Lung (tissue), 13 donors: Measurements from ENCODE around the gene NUP160. TPM values are rescaled to one million over a fixed set of nuclear protein-coding genes. Genes with fewer than 3 reads are reported as not detected.
A peak's percentile ranks its signal among the peaks of the same experiment; 100 is the strongest.

Experiments used
- ATAC-seq: fragments of 200-7000 bp; cut with Tn5 transposase; one replicate; pipeline ENCODE4 v1.9.1; 2020; ENCODE audit warnings: moderate number of reproducible peaks; ENCODE audit not compliant: insufficient read depth, low FRiP score
- DNase-seq, 3 donors: peaks; one replicate each; pipeline ENCODE4 v3.0.0-alpha.2; 2013 to 2017
- H3K27ac ChIP-seq, 2 donors: one replicate each; pipeline ENCODE4 v1.5.1; 2013; ENCODE audit warnings: mild to moderate bottlenecking in 2 of 2, moderate library complexity in 2 of 2, control low read depth in 1 of 2, inconsistent platforms in 1 of 2, low read depth in 1 of 2, low read length in 1 of 2
- H3K27me3 ChIP-seq, 3 donors: one replicate each; pipeline ENCODE4 v1.5.1; 2013; ENCODE audit warnings: low read length in 2 of 3; ENCODE audit not compliant: control insufficient read depth in 3 of 3, insufficient read depth in 3 of 3
- H3K36me3 ChIP-seq, 4 donors: one replicate each; pipeline ENCODE4 v1.5.1; 2013; ENCODE audit warnings: low read length in 4 of 4, mild to moderate bottlenecking in 1 of 4, moderate library complexity in 1 of 4; ENCODE audit not compliant: control insufficient read depth in 4 of 4, insufficient read depth in 4 of 4
- H3K4me1 ChIP-seq, 5 donors: one replicate each; pipeline ENCODE4 v1.5.1; 2013; ENCODE audit warnings: low read length in 5 of 5, mild to moderate bottlenecking in 2 of 5, moderate library complexity in 1 of 5; ENCODE audit not compliant: control insufficient read depth in 5 of 5, insufficient read depth in 5 of 5
- H3K4me3 ChIP-seq: one replicate; pipeline ENCODE4 v1.5.1; 2013; ENCODE audit warnings: mild to moderate bottlenecking, control low read depth, moderate library complexity
- H3K9ac ChIP-seq, 2 donors: one replicate each; pipeline ENCODE4 v1.5.1; 2013; ENCODE audit warnings: low read length in 2 of 2, control low read depth in 1 of 2; ENCODE audit not compliant: insufficient read depth in 1 of 2
- H3K9me3 ChIP-seq, 4 donors: one replicate each; pipeline ENCODE4 v1.5.1; 2013; ENCODE audit warnings: low read length in 3 of 4, mild to moderate bottlenecking in 1 of 4, moderate library complexity in 1 of 4; ENCODE audit not compliant: control insufficient read depth in 4 of 4, insufficient read depth in 3 of 4
- CTCF ChIP-seq: IDR thresholded peaks from 2 replicates; pipeline ENCODE4 v1.5.1; 2012; ENCODE audit warnings: mild to moderate bottlenecking; ENCODE audit errors: control extremely low read depth, extremely low read depth
- WGBS, 2 donors: extraction: QIAGEN DNeasy Blood & Tissue Kit; methylation state at CpG; one replicate each; pipeline ENCODE4 v1.1.7; 2013; 5-methylcytosine and 5-hydroxymethylcytosine counted together
- polyA plus RNA-seq, 2 donors: library from polyadenylated mRNA; stranded (reverse); fragments of 200-250 nt; gene quantifications; one replicate each; pipeline ENCODE4 v1.2.1, GENCODE V29; 2013
- small RNA-seq: library from RNA; depleted of rRNA; stranded (forward); fragments of <200 nt; gene quantifications from one replicate; pipeline ENCODE3, GENCODE V24; 2014; ENCODE audit warnings: low replicate concordance
- total RNA-seq, 2 donors: library from RNA; depleted of rRNA in 1 of 2; stranded (reverse); fragments of >200 nt in 1 of 2; gene quantifications; one replicate each; pipeline ENCODE4 v1.2.1, GENCODE V29; 2014 to 2021
- donor health status: control.
- donor health status: control.
- donor health status: Bipolar disorder and iron deficiency.
- donor health status: healthy.
- donor health status: DM: yes; HTN: yes; CAD: no.

NUP160 gene
- total and polyA plus RNA-seq, 4 donors, result 15.8 to 94.1 (median 26.8) TPM

GRCh38 chr11:47732271-47732670, 115.9 kb downstream of the NUP160 start:
- 83 to 88% methylated on average over 10 of the region's 10 CpGs for WGBS, 2 donors
- Histone ChIP-seq H3K27me3 (no peaks in the 10 kb centered on the region), H3K4me3 (no peak overlapping the region), H3K4me1 (peaks cover 0 to 16% (median 0%) of the 10 kb centered on the region in 5 donors), H3K9me3 (no peaks in the 10 kb centered on the region), H3K36me3 (peaks cover 27 to 68% (median 52%) of the 10 kb centered on the region in 4 donors), H3K27ac (peak overlapping the region in 1 of 2 donors; percentile 15), H3K9ac (peak overlapping the region in 1 of 2 donors; percentile 20)
- DNase-seq, result peak; percentile 72 to 88 (median 82)
- TF ChIP-seq CTCF, result no peak
- no peak for ATAC-seq

- Histone ChIP-seq H3K9ac (no peak overlapping the region), H3K9me3 (no peaks in the 10 kb centered on the region), H3K27me3 (no peaks in the 10 kb centered on the region), H3K36me3 (peaks cover 28 to 73% (median 50%) of the 10 kb centered on the region in 4 donors), H3K4me3 (no peak overlapping the region), H3K27ac (peak overlapping the region in 1 of 2 donors; percentile 47), H3K4me1 (peaks cover 0 to 16% (median 0%) of the 10 kb centered on the region in 5 donors)
- ATAC-seq (no peak), DNase-seq (peak in 1 of 3 donors; percentile 39)
- no peak for TF ChIP-seq CTCF
- WGBS, 2 donors, result 76 to 81% methylated on average over 6 of the region's 6 CpGs
These were observed 116.7 kb downstream of the NUP160 start for GRCh38 chr11:47731475-47731874.

Small RNA genes within 50 kb of the gene (small RNA-seq; reads per million reads assigned to genes)
- gene AC021443.1 (not detected), gene RF00019 (not detected), gene RNA5SP340 (not detected)

Other genes with a start within 250 kb of the NUP160 start
- 10 to 100 TPM; 33.0 to 76.2 TPM for gene MTCH2, start 205.8 kb downstream of the NUP160 start, total RNA-seq
- gene MTCH2, start 205.8 kb downstream of the NUP160 start, polyA plus RNA-seq, result 10 to 100 TPM; 45.4 to 74.3 TPM
- 10 to 100 TPM; 11.0 to 12.5 TPM for gene AGBL2, start 133.0 kb downstream of the NUP160 start, total RNA-seq
- 1 to 10 TPM; 3.1 to 3.2 TPM for gene AGBL2, start 133.0 kb downstream of the NUP160 start, polyA plus RNA-seq
- gene FNBP4, start 81.0 kb downstream of the NUP160 start, total RNA-seq, result 100 to 1,000 TPM in 1 of 2 donors, 10 to 100 TPM in 1; 74.6 to 172 TPM
- gene FNBP4, start 81.0 kb downstream of the NUP160 start, polyA plus RNA-seq, result 10 to 100 TPM; 37.3 to 44.4 TPM
- gene PTPRJ, start 132.2 kb upstream of the NUP160 start, total RNA-seq, result 10 to 100 TPM; 32.7 to 51.4 TPM
- gene PTPRJ, start 132.2 kb upstream of the NUP160 start, polyA plus RNA-seq, result 10 to 100 TPM in 1 of 2 donors, 1 to 10 TPM in 1; 3.9 to 31.4 TPM